Measurements from ENCODE around the gene COLEC12.

COLEC12 gene

GRCh38 chr18:354471-354870 lies 146.0 kb downstream of the COLEC12 start:
- no peak for DNase-seq

- DNase-seq, result no peak
Observed at GRCh38 chr18:354003-354402, 146.5 kb downstream of the COLEC12 start.

- DNase-seq, result no peak
Observed at GRCh38 chr18:352438-352837, 148.1 kb downstream of the COLEC12 start.

DNA sequence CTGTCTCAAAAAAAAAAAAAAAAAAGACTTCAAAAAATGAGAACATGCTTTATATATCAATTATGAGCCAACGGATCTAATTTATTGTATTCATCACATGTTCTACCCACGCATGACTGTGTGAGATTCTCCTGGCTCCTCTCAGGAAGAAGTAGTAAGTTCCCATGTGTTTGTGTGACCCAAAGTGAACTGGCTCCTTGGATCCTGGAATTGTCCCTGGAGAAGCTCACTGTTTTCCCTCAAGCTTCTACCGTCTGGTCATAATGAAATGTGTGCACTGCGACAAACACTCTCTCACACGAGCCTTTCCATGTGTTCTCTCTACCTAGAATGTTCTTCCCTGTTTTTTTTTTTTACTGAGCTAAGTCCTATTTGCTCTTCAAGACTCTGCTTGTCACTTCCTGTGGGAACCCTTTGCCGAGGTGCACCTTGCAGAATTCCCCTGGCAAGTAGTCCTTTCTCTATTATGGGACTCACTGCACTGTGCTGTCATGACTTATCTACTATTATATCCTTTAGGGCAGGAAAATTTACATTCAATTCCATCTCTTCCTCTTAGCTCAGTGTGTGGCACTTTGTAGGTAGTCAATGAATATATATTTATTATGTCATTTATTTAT lies 149.4 kb downstream of the COLEC12 start:
- no peak for DNase-seq

- no peak for DNase-seq
Observed at GRCh38 chr18:346600-346999, 153.9 kb downstream of the COLEC12 start.

- no peak for DNase-seq
Observed at GRCh38 chr18:341102-341501, 159.4 kb downstream of the COLEC12 start.

DNA sequence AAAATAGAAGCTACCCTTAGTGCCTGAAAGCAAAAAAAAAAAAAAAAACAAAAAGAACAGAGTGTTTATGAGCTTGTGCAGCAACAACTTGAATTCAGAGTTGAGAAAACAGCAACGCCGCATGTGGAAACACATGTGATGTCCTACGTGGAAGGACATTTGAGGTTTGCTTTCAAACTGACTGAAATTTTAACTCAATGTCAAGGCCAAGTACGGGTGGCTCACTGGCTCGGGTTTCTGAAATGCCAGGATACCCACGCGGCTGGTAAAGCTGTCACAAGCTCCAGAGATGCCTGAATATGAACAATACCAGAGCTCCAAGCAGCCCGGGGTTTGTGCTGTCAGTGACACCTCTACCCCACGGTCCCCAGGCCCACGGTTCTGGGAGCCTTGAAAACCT lies 160.5 kb downstream of the COLEC12 start:
- DNase-seq, result no peak

GRCh38 chr18:339200-339599 lies 161.3 kb downstream of the COLEC12 start:
- no peak for DNase-seq

DNA sequence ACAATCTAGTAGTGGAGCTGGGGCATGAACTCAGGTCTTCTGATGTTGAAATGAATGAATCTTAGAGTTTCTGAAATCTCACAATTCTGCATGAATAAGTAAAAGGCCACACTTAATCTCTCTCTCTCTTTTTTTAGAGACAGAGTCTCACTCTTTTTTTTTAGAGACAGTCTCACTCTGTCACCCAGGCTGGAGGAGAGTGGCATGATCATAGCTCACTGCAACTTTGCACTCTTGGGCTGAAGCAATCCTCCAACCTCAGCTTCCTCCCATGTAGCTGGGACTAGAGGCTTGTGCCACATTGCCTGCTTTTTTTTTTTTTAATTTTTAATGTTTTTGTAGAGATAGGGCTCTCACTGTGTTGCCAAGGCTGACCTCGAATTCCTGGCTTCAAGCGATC lies 163.8 kb downstream of the COLEC12 start:
- peak in 1 of 2 donors; percentile 25 for DNase-seq

GRCh38 chr18:335733-336132 lies 164.8 kb downstream of the COLEC12 start:
- DNase-seq, result no peak

DNA sequence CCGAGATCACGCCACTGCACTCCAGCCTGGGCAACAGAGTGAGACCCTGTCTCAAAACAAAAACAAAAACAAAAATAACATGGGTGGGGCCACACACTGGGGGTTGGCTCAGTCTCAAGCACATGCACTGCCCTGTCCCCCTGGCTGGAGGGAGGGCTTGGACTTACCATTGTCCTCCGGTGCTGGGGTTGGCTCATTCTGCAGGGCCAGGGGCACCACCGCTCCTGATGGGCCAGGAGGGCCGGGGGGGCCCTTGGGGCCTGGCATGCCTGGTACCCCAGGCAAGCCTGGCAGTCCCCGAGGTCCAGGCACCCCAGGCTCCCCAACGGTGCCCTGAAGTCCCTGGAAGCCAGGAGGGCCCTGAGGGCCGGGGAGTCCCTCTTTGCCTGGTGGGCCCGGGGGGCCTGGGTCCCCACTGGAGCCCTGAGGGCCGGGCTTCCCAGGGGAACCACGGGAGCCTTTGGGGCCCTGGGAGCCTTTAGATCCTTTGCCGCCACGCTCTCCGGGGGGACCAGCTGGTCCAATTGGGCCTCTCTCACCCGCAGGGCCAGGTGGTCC lies 165.8 kb downstream of the COLEC12 start:
- no peak for DNase-seq

GRCh38 chr18:332721-333510 lies 167.6 kb downstream of the COLEC12 start:
- DNase-seq, result no peak

DNA sequence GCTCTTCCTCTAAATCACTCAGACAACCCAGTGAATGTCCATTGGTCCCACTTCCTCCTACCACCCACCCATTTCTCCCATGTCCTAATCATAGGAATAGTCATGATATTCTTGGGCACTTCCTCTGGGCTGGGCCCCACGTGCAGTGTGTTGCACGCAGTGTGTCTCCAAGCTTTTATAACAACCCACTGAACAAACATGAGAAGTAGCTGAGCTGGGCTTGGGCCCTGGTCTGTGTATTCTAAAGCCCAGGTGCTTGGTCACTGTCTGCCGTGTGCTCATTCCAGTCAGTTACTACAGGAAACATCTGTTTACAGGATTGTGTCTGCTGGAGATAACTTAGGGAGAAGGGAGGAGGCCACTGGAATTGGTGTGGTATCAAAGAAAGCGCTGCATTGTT lies 168.5 kb downstream of the COLEC12 start:
- DNase-seq, result no peak

- DNase-seq, result no peak
Observed at GRCh38 chr18:331221-331821, 169.2 kb downstream of the COLEC12 start.

- no peak for DNase-seq
Observed at GRCh38 chr18:328928-329327, 171.6 kb downstream of the COLEC12 start.

DNA sequence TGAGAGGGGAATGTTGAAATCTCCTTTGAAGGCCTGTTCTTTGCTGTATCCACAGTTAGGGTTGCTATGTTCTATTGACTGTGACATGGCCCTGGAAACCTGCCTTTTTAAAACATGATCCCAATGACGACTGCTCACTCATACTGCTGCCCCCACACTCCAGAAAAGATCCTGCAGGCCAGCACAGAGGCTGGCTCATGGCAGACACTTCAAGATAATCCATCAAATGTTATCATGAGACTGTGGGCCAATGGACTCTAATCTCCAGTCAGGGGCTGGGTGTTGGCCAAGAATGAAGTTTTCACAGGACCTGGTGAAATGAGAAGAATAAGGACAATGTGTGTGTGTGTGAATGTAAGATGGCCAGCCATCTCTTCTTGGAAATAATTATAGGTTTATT lies 173.7 kb downstream of the COLEC12 start:
- no peak for DNase-seq

- DNase-seq, result no peak
Observed at GRCh38 chr18:323253-323622, 177.3 kb downstream of the COLEC12 start.

- no peak for DNase-seq
Observed at GRCh38 chr18:321865-322467, 178.5 kb downstream of the COLEC12 start.

- no peak for DNase-seq
Observed at GRCh38 chr18:320155-320554, 180.3 kb downstream of the COLEC12 start.

DNA sequence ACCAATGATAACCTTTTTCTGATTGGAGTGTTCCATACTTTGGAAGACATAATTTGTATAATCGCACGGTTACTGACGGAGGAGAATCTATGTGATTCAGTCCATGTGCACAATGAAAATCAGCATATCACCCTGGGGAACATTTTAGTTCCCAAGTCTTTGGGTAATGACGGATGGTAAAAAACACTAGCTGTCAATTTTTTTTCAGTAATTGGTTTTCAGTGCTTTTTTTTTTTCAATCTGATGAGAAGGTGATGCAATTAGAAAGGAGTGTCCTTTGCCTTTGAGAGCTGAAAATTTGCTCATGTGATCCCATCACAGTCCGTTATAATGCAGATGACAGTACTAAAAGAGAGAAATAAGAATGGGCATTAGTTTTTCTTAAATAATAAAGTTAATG lies 180.8 kb downstream of the COLEC12 start:
- DNase-seq, result no peak

DNA sequence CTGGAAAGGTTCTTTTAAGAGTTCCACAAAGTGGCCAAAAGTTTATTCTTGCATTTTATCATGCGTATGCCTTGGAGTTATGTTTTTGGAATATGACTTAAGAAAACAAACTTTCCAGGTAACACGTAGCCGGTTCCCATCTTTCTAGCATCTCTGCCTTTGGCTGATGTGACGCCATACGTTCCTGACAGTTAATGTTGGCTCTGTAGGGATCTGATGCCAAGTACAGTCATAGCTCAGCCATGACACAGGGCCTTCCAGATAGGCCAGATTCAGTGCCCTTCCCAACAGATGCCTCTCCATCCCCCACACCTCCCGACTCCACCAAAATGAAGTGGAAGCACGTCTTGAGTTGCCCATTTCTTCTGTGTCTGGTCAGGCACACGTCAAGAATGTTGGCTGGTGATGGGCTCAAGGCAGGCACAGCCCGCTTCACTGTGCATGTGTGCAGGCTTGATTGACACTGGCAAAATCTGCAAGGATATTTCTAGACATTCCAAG lies 181.7 kb downstream of the COLEC12 start:
- no peak for DNase-seq

DNA sequence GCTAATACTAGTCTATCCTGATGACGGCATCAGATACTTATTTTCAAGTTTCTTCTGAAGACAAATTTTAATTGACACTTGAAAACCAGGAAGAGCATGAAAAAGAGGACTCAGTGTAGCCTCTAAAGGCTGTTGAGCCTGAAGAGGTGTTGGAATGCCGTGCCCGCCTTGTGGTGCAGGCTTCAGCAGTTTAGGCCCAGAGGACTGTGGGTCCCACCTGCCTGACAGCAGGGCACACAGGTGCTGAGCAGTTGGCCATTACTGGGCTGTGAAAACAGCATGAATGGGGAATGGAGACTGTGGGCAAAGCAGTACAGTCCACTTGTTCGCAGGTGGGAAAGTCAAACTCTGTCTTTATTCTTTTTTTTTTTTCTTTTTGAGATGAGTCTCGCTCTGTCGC lies 182.9 kb downstream of the COLEC12 start:
- no peak for DNase-seq

DNA sequence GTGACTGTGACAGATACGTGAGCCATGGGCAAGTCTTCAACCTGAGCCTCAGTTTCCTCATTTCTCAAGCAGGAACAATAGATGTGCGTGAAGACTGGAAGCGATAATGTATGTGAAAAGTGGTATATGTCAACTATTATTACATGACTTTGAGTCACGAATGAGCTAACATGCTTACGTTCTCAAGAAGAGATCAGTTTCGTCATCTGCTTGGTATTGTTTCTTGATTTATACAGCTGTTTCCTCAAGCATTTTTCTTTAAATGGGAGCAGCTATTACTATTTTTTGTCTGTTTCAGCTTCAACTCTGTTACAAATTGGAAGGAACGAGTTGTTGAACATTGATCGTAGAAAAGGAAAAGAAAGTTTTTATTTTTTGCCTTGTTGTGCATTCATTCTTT lies 184.1 kb downstream of the COLEC12 start:
- no peak for DNase-seq
